K562 (cell line): ENCODE results near the gene SF3A2. TPM values are rescaled to one million over a fixed set of nuclear protein-coding genes. Genes with fewer than 3 reads are reported as not detected.

Source experiments
- ATAC-seq: fragments of 200-7000 bp; cut with Tn5 transposase; 3 replicates; pipeline ENCODE4 v1.9.1; 2020; ENCODE audit warnings: moderate library complexity
- BruUV-seq: library from RNA; stranded (reverse); fragments of 400-500 nt; replicated peaks from 2 replicates; lab custom pipeline; 2021; lab: Mats Ljungman, UMichigan
- CTCF ChIA-PET: fragments of 300-600 bp; formaldehyde crosslinking; extraction: SDS; loops from one replicate; lab custom pipeline; 2021; ENCODE audit warnings: low intra/inter-chr PET ratio; lab: Yijun Ruan, JAX
- POLR2A ChIA-PET: fragments of 300-600, 350-650 bp; sonication (Branson Sonifier 250); formaldehyde crosslinking; extraction: SDS; loops from one replicate; lab custom pipeline; 2021; ENCODE audit warnings: antibody characterized with exemption, inconsistent platforms; lab: Yijun Ruan, JAX
- DNase-seq, 4 experiments: peaks; one replicate each; pipeline versions ENCODE4 v3.0.0 to v3.0.0-alpha.2; 2011 to 2018; ENCODE audit warnings: low spot score in 3 of 4, mixed read lengths in 3 of 4; ENCODE audit errors: extremely low read depth in 1 of 4
- FAIRE-seq: peaks from 2 replicates; lab custom pipeline; 2011; peaks lifted over from hg19 to GRCh38; lab: Jason Lieb, UNC
- H2AFZ ChIP-seq: 2 replicates; pipeline ENCODE4 v1.6.0; 2011; ENCODE audit warnings: low read depth, low read length, control low read depth, inconsistent platforms
- H3K27ac ChIP-seq: fragments of 200-600 bp; 3 replicates; pipeline ENCODE4 v1.8.0; 2011; ENCODE audit warnings: low read depth, mild to moderate bottlenecking, control low read depth, inconsistent platforms, low read length, moderate library complexity, mixed read lengths; ENCODE audit errors: extremely low read depth
- H3K27me3 ChIP-seq, 2 experiments: fragments of 300-600 bp in 1 of 2; 2 replicates in 1 of 2; 3 replicates in 1 of 2; pipeline versions ENCODE4 v1.6.0 to v1.8.0; 2011; ENCODE audit warnings: inconsistent platforms in 2 of 2, low read length in 2 of 2, mild to moderate bottlenecking in 1 of 2, mixed read lengths in 1 of 2, moderate library complexity in 1 of 2; ENCODE audit not compliant: control insufficient read depth in 2 of 2, insufficient read depth in 2 of 2
- H3K36me3 ChIP-seq: fragments of 300-600 bp; 3 replicates; pipeline ENCODE4 v1.8.0; 2011; ENCODE audit warnings: mild to moderate bottlenecking, low read length, inconsistent platforms; ENCODE audit not compliant: control insufficient read depth, insufficient read depth
- H3K4me1 ChIP-seq, 2 experiments: fragments of 200-600 bp in 1 of 2; replicated peaks in 1 of 2; 2 replicates in 1 of 2; 3 replicates in 1 of 2; pipeline versions ENCODE4 v1.5.1 to v1.8.0; 2011; ENCODE audit warnings: inconsistent platforms in 2 of 2, low read length in 2 of 2, mild to moderate bottlenecking in 1 of 2, mixed read lengths in 1 of 2, moderate library complexity in 1 of 2; ENCODE audit not compliant: control insufficient read depth in 2 of 2, insufficient read depth in 2 of 2
- H3K4me2 ChIP-seq: 2 replicates; pipeline ENCODE4 v1.6.1; 2011; ENCODE audit warnings: low read length, control low read depth, inconsistent platforms, mixed read lengths; ENCODE audit not compliant: insufficient read depth
- H3K4me3 ChIP-seq: fragments of 200-600 bp; sonication (generic), shearing (Covaris generic); 2 replicates; pipeline ENCODE4 v1.5.1; 2016; ENCODE audit warnings: control low read depth, inconsistent platforms
- H3K79me2 ChIP-seq: fragments of 200-600 bp; 3 replicates; pipeline ENCODE4 v1.8.0; 2011; ENCODE audit warnings: low read length, inconsistent platforms; ENCODE audit not compliant: control insufficient read depth, insufficient read depth
- H3K9ac ChIP-seq, 2 experiments: 2 replicates each; pipeline versions ENCODE4 v1.6.0 to v1.6.1; 2011; ENCODE audit warnings: low read depth in 2 of 2, low read length in 2 of 2, control low read depth in 1 of 2, inconsistent platforms in 1 of 2, mild to moderate bottlenecking in 1 of 2, mixed read lengths in 1 of 2; ENCODE audit not compliant: insufficient read depth in 1 of 2
- H3K9me1 ChIP-seq: one replicate; pipeline ENCODE4 v1.6.0; 2011; ENCODE audit warnings: inconsistent platforms, mild to moderate bottlenecking, low read length, moderate library complexity; ENCODE audit not compliant: control insufficient read depth, insufficient read depth
- H3K9me3 ChIP-seq: replicated peaks from 2 replicates; pipeline ENCODE4 v1.5.1; 2011; ENCODE audit warnings: low read depth, low read length, inconsistent platforms; ENCODE audit not compliant: control insufficient read depth, insufficient read depth
- H4K20me1 ChIP-seq: replicated peaks from 2 replicates; pipeline ENCODE4 v1.6.1; 2011; ENCODE audit warnings: low read length, inconsistent platforms, mixed read lengths; ENCODE audit not compliant: control insufficient read depth, insufficient read depth
- FIP1L1 ChIP-seq: fragments of 200-400 bp; formaldehyde crosslinking; IDR thresholded peaks from 2 replicates; pipeline ENCODE4 v1.6.1; 2018; ENCODE audit warnings: mild to moderate bottlenecking, low read depth, low read length; ENCODE audit not compliant: poor library complexity, severe bottlenecking
- HDAC3 ChIP-seq: fragments of 450-650 bp; IDR thresholded peaks from 2 replicates; pipeline ENCODE4 v1.6.1; 2018; ENCODE audit warnings: borderline replicate concordance, mild to moderate bottlenecking, moderate library complexity; ENCODE audit not compliant: partially characterized antibody
- HNRNPK ChIP-seq: fragments of 200-400 bp; formaldehyde crosslinking; IDR thresholded peaks from one replicate; pipeline ENCODE4 v1.6.1; 2018; ENCODE audit warnings: mild to moderate bottlenecking, low read depth, low read length; ENCODE audit not compliant: poor library complexity, severe bottlenecking
- KDM5B ChIP-seq: fragments of 200-600 bp; sonication (generic); IDR thresholded peaks from 2 replicates; pipeline ENCODE4 v1.6.1; 2012; ENCODE audit warnings: low read depth, mild to moderate bottlenecking, moderate library complexity, low read length, control low read depth, inconsistent platforms; ENCODE audit not compliant: insufficient replicate concordance
- NR2C2 ChIP-seq, 2 experiments: fragments of 200-800 bp in 1 of 2; sonication (Bioruptor generic) in 1 of 2; sonication (generic) in 1 of 2; formaldehyde crosslinking in 1 of 2; IDR thresholded peaks; 2 replicates each; pipeline versions ENCODE4 v1.6.1 to v1.8.0; 2016 to 2022; ENCODE audit warnings: mild to moderate bottlenecking in 1 of 2, missing compliant biosample characterization in 1 of 2, missing genetic modification characterization in 1 of 2, missing genetic modification reagents in 1 of 2
- PML ChIP-seq: IDR thresholded peaks from 2 replicates; pipeline ENCODE4 v1.6.1; 2012; ENCODE audit warnings: low read length, inconsistent platforms
- TCFL5 ChIP-seq: fragments of 250-450 bp; sonication (Bioruptor Pico); conservative IDR thresholded peaks from 2 replicates; pipeline ENCODE4 v1.6.1; 2021; ENCODE audit warnings: mild to moderate bottlenecking, moderate library complexity, matching md5 sums
- ZFP1 ChIP-seq: fragments of 450-650 bp; formaldehyde crosslinking; IDR thresholded peaks from 2 replicates; pipeline ENCODE4 v1.4.0; 2020; ENCODE audit warnings: mild to moderate bottlenecking, mixed read lengths
- ZNF175 ChIP-seq: fragments of 200-800 bp; sonication (Bioruptor generic); IDR thresholded peaks from 2 replicates; pipeline ENCODE4 v1.6.1; 2016; ENCODE audit warnings: low read depth, mild to moderate bottlenecking, missing genetic modification characterization, missing compliant biosample characterization
- ZNF384 ChIP-seq: IDR thresholded peaks from 2 replicates; pipeline ENCODE4 v1.6.1; 2012; ENCODE audit warnings: low read depth, low read length, improper control_type of control experiment
- WGBS: fragments of 100-300 bp; shearing (Covaris generic); methylation state at CpG from one replicate; pipeline ENCODE4 v1.1.6; 2016; ENCODE audit warnings: low coverage, mixed read lengths; ENCODE audit not compliant: insufficient coverage; ENCODE audit errors: missing lambda C conversion rate; 5-methylcytosine and 5-hydroxymethylcytosine counted together
- in situ Hi-C: fragments of 300-500 bp; cut with MboI; formaldehyde crosslinking; loops from 4 replicates; pipeline ENCODE4 v1.15.0; 2018; ENCODE audit warnings: inconsistent platforms, mixed read lengths
- intact Hi-C: fragments of 100-400 bp; cut with micrococcal nuclease; formaldehyde crosslinking; loops from 2 replicates; pipeline ENCODE4 v1.14.2; 2022
- polyA plus RNA-seq, 8 experiments: library from polyadenylated mRNA; depleted of rRNA in 4 of 8; stranded (reverse) in 5 of 8; unstranded in 3 of 8; fragments of >200 nt; fragmentation: Nextera tagmentation in 2 of 8; fragmentation: Illumina TruSeq in 1 of 8; extraction: Ambion mirVana in 2 of 8; extraction: Trizol in 1 of 8; gene quantifications; 2 replicates each; pipeline versions ENCODE4 v1.2.1 to v1.2.3, GENCODE V29; 2011 to 2014; ENCODE audit warnings: inconsistent platforms in 1 of 8, missing spikeins in 1 of 8
- total RNA-seq, 7 experiments: library from RNA; depleted of rRNA in 6 of 7; stranded (reverse); fragments of >200 nt in 6 of 7; fragmentation: Illumina TruSeq in 2 of 7; extraction: Trizol in 2 of 7; gene quantifications; 2 replicates each; pipeline versions ENCODE4 v1.2.1 to v1.2.3, GENCODE V29; 2011 to 2021; ENCODE audit warnings: low replicate concordance in 1 of 7
- TF ChIP-seq, protein P1 (sequence below): sonication (generic); formaldehyde crosslinking; IDR thresholded peaks from 2 replicates; pipeline ENCODE4 v1.8.0; 2022; ENCODE audit warnings: missing genetic modification reagents, mild to moderate bottlenecking, moderate library complexity, borderline replicate concordance
- TF ChIP-seq, protein P2 (sequence below): fragments of 250-450 bp; sonication (Bioruptor Pico); IDR thresholded peaks from 2 replicates; pipeline ENCODE4 v1.8.0; 2021; ENCODE audit warnings: moderate library complexity, mild to moderate bottlenecking, inconsistent platforms
- TF ChIP-seq, protein P3 (sequence below): fragments of 250-450 bp; sonication (Bioruptor Pico); IDR thresholded peaks from 2 replicates; pipeline ENCODE4 v1.4.0; 2020; ENCODE audit warnings: mild to moderate bottlenecking, moderate library complexity
- TF ChIP-seq, protein P4 (sequence below): sonication (generic); formaldehyde crosslinking; IDR thresholded peaks from 2 replicates; pipeline ENCODE4 v1.8.1; 2023; ENCODE audit warnings: mild to moderate bottlenecking, missing genetic modification reagents

SF3A2 gene
- total and polyA plus RNA-seq, 9 of the 15 experiments (the other 6 are each of a cell fraction or from before 2014, with no cell fraction given), result 0.17 to 194 (median 22.8) TPM

DNA sequence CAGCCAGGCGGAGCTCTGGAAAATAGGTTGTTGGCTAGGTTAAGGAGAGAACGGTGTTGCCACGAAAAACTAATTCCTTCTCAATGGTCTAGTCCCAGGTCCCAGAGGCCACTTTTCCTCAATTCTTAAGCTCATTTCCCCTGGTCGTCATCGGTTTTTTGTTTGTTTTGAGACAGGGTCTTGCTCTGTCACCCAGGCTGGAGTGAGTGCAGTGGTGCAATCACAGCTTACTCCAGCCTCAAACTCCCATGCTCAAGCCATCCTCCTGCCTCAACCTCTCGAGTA is 1.2 kb downstream of the SF3A2 start (continued):
- TF ChIP-seq, protein P1, sequence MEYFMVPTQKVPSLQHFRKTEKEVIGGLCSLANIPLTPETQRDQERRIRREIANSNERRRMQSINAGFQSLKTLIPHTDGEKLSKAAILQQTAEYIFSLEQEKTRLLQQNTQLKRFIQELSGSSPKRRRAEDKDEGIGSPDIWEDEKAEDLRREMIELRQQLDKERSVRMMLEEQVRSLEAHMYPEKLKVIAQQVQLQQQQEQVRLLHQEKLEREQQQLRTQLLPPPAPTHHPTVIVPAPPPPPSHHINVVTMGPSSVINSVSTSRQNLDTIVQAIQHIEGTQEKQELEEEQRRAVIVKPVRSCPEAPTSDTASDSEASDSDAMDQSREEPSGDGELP (CRISPR knock-in tag), result 0 out of 2 replicates have a peak, but pooled peaks have one; percentile 23
- TF ChIP-seq KDM5B (peak; percentile 18), TCFL5 (no peak)
- TF ChIP-seq, all 486 proteins: peak for 5

DNA sequence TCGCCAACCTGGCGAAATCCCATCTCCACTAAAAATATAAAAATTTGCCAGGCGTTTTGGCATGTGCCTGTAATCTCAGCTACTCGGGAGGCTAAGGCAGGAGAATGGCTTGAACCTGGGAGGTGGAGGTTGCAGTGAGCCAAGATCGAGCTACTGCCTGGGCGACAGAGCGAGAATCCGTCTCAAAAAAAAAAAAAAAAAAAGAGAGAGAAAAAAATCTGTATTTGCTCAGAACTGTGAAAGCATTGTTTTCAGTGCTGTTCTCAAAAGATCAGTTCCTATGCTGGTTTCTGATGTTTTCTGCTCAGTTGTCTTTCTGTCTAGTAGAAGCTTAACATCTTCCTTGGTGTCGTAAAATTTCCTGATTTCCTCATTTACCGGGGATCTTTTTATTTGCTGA is 2.5 kb downstream of the SF3A2 start:
- peak overlapping the region; percentile 94 for H3K4me2 ChIP-seq
- CTCF ChIA-PET, result no interaction called here
- BruUV-seq, result no TSS peak
- TF ChIP-seq ZNF175 (CRISPR knock-in tag) (no peak), HDAC3 (no peak), PML (0 out of 2 replicates have a peak, but pooled peaks have one; percentile 24), NR2C2 (CRISPR knock-in tag; IDR thresholded peaks at IDR 0.05) (no peak), NR2C2 (tag; IDR thresholded peaks at IDR 0.05) (peak; percentile 35; the same call in 1 of the 2 replicates), ZNF384 (peak; percentile 36; the same call in 1 of the 2 replicates), FIP1L1 (no peak), HNRNPK (no peak), ZFP1 (CRISPR knock-in tag) (no peak)
- TF ChIP-seq, protein P2, sequence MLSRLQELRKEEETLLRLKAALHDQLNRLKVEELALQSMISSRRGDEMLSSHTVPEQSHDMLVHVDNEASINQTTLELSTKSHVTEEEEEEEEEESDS (CRISPR knock-in tag), result no peak
- TF ChIP-seq, protein P3, sequence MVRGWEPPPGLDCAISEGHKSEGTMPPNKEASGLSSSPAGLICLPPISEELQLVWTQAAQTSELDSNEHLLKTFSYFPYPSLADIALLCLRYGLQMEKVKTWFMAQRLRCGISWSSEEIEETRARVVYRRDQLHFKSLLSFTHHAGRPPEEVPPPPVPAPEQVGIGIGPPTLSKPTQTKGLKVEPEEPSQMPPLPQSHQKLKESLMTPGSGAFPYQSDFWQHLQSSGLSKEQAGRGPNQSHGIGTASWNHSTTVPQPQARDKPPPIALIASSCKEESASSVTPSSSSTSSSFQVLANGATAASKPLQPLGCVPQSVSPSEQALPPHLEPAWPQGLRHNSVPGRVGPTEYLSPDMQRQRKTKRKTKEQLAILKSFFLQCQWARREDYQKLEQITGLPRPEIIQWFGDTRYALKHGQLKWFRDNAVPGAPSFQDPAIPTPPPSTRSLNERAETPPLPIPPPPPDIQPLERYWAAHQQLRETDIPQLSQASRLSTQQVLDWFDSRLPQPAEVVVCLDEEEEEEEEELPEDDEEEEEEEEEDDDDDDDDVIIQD (CRISPR knock-in tag), result no peak
- TF ChIP-seq, protein P4, sequence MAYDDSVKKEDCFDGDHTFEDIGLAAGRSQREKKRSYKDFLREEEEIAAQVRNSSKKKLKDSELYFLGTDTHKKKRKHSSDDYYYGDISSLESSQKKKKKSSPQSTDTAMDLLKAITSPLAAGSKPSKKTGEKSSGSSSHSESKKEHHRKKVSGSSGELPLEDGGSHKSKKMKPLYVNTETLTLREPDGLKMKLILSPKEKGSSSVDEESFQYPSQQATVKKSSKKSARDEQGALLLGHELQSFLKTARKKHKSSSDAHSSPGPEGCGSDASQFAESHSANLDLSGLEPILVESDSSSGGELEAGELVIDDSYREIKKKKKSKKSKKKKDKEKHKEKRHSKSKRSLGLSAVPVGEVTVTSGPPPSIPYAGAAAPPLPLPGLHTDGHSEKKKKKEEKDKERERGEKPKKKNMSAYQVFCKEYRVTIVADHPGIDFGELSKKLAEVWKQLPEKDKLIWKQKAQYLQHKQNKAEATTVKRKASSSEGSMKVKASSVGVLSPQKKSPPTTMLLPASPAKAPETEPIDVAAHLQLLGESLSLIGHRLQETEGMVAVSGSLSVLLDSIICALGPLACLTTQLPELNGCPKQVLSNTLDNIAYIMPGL (CRISPR knock-in tag), result no peak
- TF ChIP-seq, all 486 proteins: peak for 3
- peaks cover 63% of the 10 kb centered on the region for H4K20me1 ChIP-seq
- H3K79me2 ChIP-seq, result peaks cover 95% of the 10 kb centered on the region
- peak overlapping the region; percentile 97 for H3K4me3 ChIP-seq
- WGBS, result 2% methylated on average over 9 of the region's 10 CpGs
- in situ Hi-C loops, result loop anchor here (5.0 to 10.0 kb wide), 3 partner anchors 33 to 158 kb away; no protein-coding TSS in a partner anchor
- peaks cover 28 to 63% of the 10 kb centered on the region in 2 experiments for H3K4me1 ChIP-seq
- DNase-seq, result no peak
- no peaks in the 10 kb centered on the region for H3K27me3 ChIP-seq
- H2AFZ ChIP-seq, result no peak overlapping the region
- peaks cover 19% of the 10 kb centered on the region for H3K9me1 ChIP-seq
- no peaks in the 10 kb centered on the region for H3K9me3 ChIP-seq
- FAIRE-seq, result no peak
- peak overlapping the region; percentile 83 to 90 for H3K9ac ChIP-seq
- no peak for ATAC-seq
- intact Hi-C loops, result no loop called here
- H3K27ac ChIP-seq, result peak overlapping the region; percentile 66; the same call in 2 of the 3 replicates
- POLR2A ChIA-PET, result interaction anchor here (1.0 to 4.8 kb wide), 9 partner anchors 10 to 142 kb away, joined by 3 to 86 read pairs (median 5); partner anchors contain the start of genes AMH, JSRP1 and PEAK3
- H3K36me3 ChIP-seq, result peaks cover 58% of the 10 kb centered on the region; the same call in 2 of the 3 replicates
